Panc1 (cell line): ENCODE measurements around the gene CDK8. TPM values are rescaled to one million over a fixed set of nuclear protein-coding genes. Genes with fewer than 3 reads are reported as not detected.

Experiments used
- ATAC-seq: fragments of 200-7000 bp; cut with Tn5 transposase; 2 replicates; pipeline ENCODE4 v1.9.1; 2020; ENCODE audit warnings: mild to moderate bottlenecking, moderate library complexity
- Bru-seq: library from RNA; stranded (reverse); fragments of 400-500 nt; gene quantifications from one replicate; lab custom pipeline; 2021; lab: Mats Ljungman, UMichigan
- BruChase-seq, 2 experiments: library from RNA; stranded (reverse); fragments of 400-500 nt; gene quantifications; one replicate each; lab custom pipeline; 2021; lab: Mats Ljungman, UMichigan
- BruUV-seq: library from RNA; stranded (reverse); fragments of 400-500 nt; replicated peaks from 2 replicates; lab custom pipeline; 2021; lab: Mats Ljungman, UMichigan
- CTCF ChIA-PET: fragments of 300-600 bp; sonication (Branson Sonifier 250); formaldehyde crosslinking; loops from one replicate; lab custom pipeline; 2022; ENCODE audit warnings: antibody characterized with exemption; lab: Charles Lee
- POLR2A ChIA-PET: fragments of 300-600 bp; sonication (Branson Sonifier 250); formaldehyde crosslinking; loops from one replicate; lab custom pipeline; 2022; ENCODE audit warnings: antibody characterized with exemption; lab: Charles Lee
- DNase-seq: peaks from one replicate; pipeline ENCODE4 v3.0.0-alpha.2; 2010; ENCODE audit warnings: low read depth, low spot score
- H3K27ac ChIP-seq: 2 replicates; pipeline ENCODE4 v1.5.1; 2011; ENCODE audit warnings: mild to moderate bottlenecking, low read length, inconsistent platforms
- H3K27me3 ChIP-seq: fragments of 200-500 bp; sonication (Bioruptor generic); 2 replicates; pipeline ENCODE4 v1.6.0; 2014; ENCODE audit warnings: low read length, inconsistent platforms; ENCODE audit not compliant: control insufficient read depth, insufficient read depth
- H3K36me3 ChIP-seq: fragments of 200-500 bp; sonication (Bioruptor generic); 2 replicates; pipeline ENCODE4 v1.5.1; 2014; ENCODE audit warnings: inconsistent platforms, mild to moderate bottlenecking, low read length, moderate library complexity; ENCODE audit not compliant: control insufficient read depth, insufficient read depth
- H3K4me1 ChIP-seq: 2 replicates; pipeline ENCODE4 v1.5.1; 2011; ENCODE audit warnings: inconsistent platforms, mild to moderate bottlenecking, low read length, moderate library complexity; ENCODE audit not compliant: control insufficient read depth, insufficient read depth
- H3K4me3 ChIP-seq, 2 experiments: 2 replicates each; pipeline ENCODE4 v1.5.1; 2011 to 2012; ENCODE audit warnings: low read depth in 2 of 2, low read length in 2 of 2, mild to moderate bottlenecking in 2 of 2, inconsistent platforms in 1 of 2, moderate library complexity in 1 of 2
- H3K9me3 ChIP-seq: fragments of 200-500 bp; sonication (Bioruptor generic); 2 replicates; pipeline ENCODE4 v1.5.1; 2014; ENCODE audit warnings: low read depth, mild to moderate bottlenecking, inconsistent platforms, low read length, moderate library complexity; ENCODE audit not compliant: control insufficient read depth, insufficient read depth
- POLR2AphosphoS5 ChIP-seq: IDR thresholded peaks from 2 replicates; pipeline ENCODE4 v1.6.1; 2012; ENCODE audit warnings: mild to moderate bottlenecking, low read depth, low read length, moderate library complexity
- SIN3A ChIP-seq: IDR thresholded peaks from 2 replicates; pipeline ENCODE4 v1.6.1; 2012; ENCODE audit warnings: low read depth, mild to moderate bottlenecking, low read length, moderate library complexity, borderline replicate concordance; ENCODE audit not compliant: insufficient read depth
- TCF7L2 ChIP-seq: IDR thresholded peaks from 2 replicates; pipeline ENCODE4 v1.6.1; 2011; ENCODE audit warnings: mild to moderate bottlenecking, low read depth, low read length, inconsistent platforms
- in situ Hi-C: cut with HindIII; loops from 2 replicates; pipeline ENCODE4 v1.10.0; 2016; ENCODE audit warnings: low sequenced_read_pairs, low pct_unique_long_range_greater_than_20kb
- intact Hi-C: fragments of 100-400 bp; cut with micrococcal nuclease; formaldehyde crosslinking; loops from one replicate; pipeline ENCODE4 v1.10.0; 2022; ENCODE audit not compliant: unreplicated experiment
- long read RNA-seq: library from polyadenylated mRNA; unstranded; transcript quantifications from one replicate; pipeline ENCODE4 v2.0.0, GENCODE V29; 2021; ENCODE audit not compliant: unreplicated experiment
- polyA plus RNA-seq: library from polyadenylated mRNA; unstranded; fragments of >200 nt; gene quantifications from one replicate; pipeline ENCODE4 v1.2.1, GENCODE V29; 2012; ENCODE audit warnings: missing spikeins; ENCODE audit not compliant: insufficient read length
- total RNA-seq: library from RNA; stranded (reverse); gene quantifications from one replicate; pipeline ENCODE4 v1.2.1, GENCODE V29; 2021; ENCODE audit not compliant: unreplicated experiment
- TF ChIP-seq, protein P1 (sequence below): fragments of 450-650 bp; IDR thresholded peaks from 2 replicates; pipeline ENCODE4 v1.5.1; 2017; ENCODE audit warnings: mild to moderate bottlenecking
- TF ChIP-seq, protein P2 (sequence below), 2 experiments: IDR thresholded peaks; 2 replicates each; pipeline ENCODE4 v1.6.1; 2011 to 2012; ENCODE audit warnings: low read depth in 2 of 2, control low read depth in 1 of 2, low read length in 1 of 2, mild to moderate bottlenecking in 1 of 2, moderate library complexity in 1 of 2; ENCODE audit not compliant: insufficient read depth in 1 of 2

Gene CDK8
- total RNA-seq (14.9 TPM), Bru-seq, nascent RNA (percentile 79 among the genes with signal in this experiment), BruChase-seq, experiment 1, labeled RNA remaining after a 2-hour chase (percentile 69 among the genes with signal in this experiment), BruChase-seq, experiment 2, labeled RNA remaining after a 6-hour chase (percentile 65 among the genes with signal in this experiment)
- polyA plus RNA-seq: 10.8 TPM
- long read RNA-seq, transcript CDK8-201 (13 exons, 3,055 nt): major isoform, 21 of 43 reads
- long read RNA-seq, partial matches to known transcripts: 2 of 43 reads
- long read RNA-seq, other reads (novel, unspliced or antisense): 18 of 43 reads

DNA sequence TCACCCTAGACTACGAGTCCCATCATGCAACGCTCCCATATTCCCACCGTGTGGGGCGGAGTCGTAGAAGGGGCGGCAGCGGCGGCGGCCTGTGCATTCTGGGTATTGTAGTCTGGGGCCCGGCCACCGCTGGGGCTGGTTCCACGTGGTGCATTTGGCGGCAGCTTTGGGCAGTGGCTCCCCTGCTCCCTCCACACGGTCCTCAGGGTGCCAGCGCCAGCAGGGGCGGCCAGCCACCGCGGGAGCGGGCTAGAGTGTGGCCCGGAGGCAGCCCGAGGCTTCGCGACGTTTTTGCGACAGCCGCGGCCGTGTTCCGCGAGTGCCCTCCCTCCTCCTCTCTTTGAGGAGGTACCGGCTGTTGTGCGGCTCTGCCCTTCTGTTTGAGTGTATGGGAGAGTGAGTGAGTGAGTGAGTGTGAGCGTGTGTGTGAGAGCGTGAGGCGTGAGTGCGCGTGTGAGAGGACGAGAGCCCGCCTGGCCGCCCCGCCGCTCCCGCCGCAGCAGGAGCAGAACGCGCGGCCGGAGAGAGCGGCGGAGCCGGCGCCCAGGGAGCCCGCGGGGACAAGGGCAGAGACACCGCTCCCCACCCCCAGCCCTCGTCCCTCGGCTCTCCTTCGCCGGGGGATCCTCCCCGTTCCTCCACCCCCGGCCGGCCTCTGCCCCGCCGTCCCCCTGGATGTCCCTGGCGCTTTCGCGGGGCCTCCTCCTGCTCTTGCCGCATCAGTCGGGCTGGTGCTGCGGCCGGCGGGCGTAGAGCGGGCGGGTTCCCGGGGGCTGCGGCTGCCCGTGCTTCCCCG, at the start of gene CDK8:
Gene CDK8, plus strand, starts transcription at position 343 of the 796 bp plus-strand sequence. CDS start 513 bp downstream, outside the sequence.
- intact Hi-C loops: no loop called here
- POLR2A ChIA-PET: interaction anchor here (0.8 kb wide), 1 partner anchor 37 kb away, joined by 3 read pairs; no protein-coding TSS in a partner anchor

DNA sequence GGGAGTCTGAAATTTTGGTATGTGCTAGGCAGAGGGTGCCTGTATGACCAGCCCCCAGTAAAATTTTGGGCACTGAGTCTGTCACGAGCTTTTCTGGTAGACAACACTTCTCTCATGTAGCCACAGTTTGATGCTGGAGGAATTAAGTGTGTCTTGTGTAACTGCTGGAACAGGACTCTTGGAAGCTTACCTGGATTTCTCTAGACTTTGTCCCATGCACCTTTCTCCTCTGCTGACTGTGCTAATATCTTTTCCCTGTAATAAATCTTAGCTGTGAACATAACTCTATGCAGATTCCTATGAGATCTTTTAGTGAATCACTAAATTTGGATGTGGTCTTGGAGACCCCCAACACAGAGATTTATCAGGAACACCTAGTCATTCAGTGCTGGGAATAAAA, 45.6 kb upstream of the CDK8 start:
- no peak for TF ChIP-seq SIN3A
- TF ChIP-seq POLR2AphosphoS5: no peak
- TF ChIP-seq, protein P1, sequence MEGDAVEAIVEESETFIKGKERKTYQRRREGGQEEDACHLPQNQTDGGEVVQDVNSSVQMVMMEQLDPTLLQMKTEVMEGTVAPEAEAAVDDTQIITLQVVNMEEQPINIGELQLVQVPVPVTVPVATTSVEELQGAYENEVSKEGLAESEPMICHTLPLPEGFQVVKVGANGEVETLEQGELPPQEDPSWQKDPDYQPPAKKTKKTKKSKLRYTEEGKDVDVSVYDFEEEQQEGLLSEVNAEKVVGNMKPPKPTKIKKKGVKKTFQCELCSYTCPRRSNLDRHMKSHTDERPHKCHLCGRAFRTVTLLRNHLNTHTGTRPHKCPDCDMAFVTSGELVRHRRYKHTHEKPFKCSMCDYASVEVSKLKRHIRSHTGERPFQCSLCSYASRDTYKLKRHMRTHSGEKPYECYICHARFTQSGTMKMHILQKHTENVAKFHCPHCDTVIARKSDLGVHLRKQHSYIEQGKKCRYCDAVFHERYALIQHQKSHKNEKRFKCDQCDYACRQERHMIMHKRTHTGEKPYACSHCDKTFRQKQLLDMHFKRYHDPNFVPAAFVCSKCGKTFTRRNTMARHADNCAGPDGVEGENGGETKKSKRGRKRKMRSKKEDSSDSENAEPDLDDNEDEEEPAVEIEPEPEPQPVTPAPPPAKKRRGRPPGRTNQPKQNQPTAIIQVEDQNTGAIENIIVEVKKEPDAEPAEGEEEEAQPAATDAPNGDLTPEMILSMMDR: no peak
- no peak for TF ChIP-seq TCF7L2
- TF ChIP-seq, protein P2, sequence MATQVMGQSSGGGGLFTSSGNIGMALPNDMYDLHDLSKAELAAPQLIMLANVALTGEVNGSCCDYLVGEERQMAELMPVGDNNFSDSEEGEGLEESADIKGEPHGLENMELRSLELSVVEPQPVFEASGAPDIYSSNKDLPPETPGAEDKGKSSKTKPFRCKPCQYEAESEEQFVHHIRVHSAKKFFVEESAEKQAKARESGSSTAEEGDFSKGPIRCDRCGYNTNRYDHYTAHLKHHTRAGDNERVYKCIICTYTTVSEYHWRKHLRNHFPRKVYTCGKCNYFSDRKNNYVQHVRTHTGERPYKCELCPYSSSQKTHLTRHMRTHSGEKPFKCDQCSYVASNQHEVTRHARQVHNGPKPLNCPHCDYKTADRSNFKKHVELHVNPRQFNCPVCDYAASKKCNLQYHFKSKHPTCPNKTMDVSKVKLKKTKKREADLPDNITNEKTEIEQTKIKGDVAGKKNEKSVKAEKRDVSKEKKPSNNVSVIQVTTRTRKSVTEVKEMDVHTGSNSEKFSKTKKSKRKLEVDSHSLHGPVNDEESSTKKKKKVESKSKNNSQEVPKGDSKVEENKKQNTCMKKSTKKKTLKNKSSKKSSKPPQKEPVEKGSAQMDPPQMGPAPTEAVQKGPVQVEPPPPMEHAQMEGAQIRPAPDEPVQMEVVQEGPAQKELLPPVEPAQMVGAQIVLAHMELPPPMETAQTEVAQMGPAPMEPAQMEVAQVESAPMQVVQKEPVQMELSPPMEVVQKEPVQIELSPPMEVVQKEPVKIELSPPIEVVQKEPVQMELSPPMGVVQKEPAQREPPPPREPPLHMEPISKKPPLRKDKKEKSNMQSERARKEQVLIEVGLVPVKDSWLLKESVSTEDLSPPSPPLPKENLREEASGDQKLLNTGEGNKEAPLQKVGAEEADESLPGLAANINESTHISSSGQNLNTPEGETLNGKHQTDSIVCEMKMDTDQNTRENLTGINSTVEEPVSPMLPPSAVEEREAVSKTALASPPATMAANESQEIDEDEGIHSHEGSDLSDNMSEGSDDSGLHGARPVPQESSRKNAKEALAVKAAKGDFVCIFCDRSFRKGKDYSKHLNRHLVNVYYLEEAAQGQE (IDR thresholded peaks at IDR 0.05; ENCODE audit: insufficient read depth in 1 of 2, low read depth in 2 of 2, low read length in 1 of 2): no peak
- in situ Hi-C loops: no loop called here
- ChIA-PET CTCF (no interaction called here), POLR2A (no interaction called here)
- H3K9me3 ChIP-seq: no peaks in the 10 kb centered on the region
- peaks cover 10% of the 10 kb centered on the region for H3K36me3 ChIP-seq
- H3K4me3 ChIP-seq: no peak overlapping the region
- no TSS peak for BruUV-seq
- DNase-seq: no peak
- no peaks in the 10 kb centered on the region for H3K27me3 ChIP-seq
- no peak for ATAC-seq
- no peaks in the 10 kb centered on the region for H3K4me1 ChIP-seq
- H3K27ac ChIP-seq: no peak overlapping the region
- intact Hi-C loops: no loop called here

More for the DNA sequence above, at the start of gene CDK8:
- H3K36me3 ChIP-seq: no peaks in the 10 kb centered on the region; the same call in 1 of the 2 replicates
- TF ChIP-seq POLR2AphosphoS5 (peak; percentile 66), SIN3A (no peak), TCF7L2 (peak; percentile 53; the same call in 1 of the 2 replicates)
- ATAC-seq: peak; percentile 96
- DNase-seq: peak; percentile 22
- H3K27me3 ChIP-seq: no peaks in the 10 kb centered on the region
- CTCF ChIA-PET: interaction anchor here (0.6 kb wide), 2 partner anchors 457 to 680 kb away, joined by 3 to 4 read pairs; no protein-coding TSS in a partner anchor
- H3K4me1 ChIP-seq: peaks cover 5% of the 10 kb centered on the region; the same call in 1 of the 2 replicates
- no TSS peak for BruUV-seq
- no peaks in the 10 kb centered on the region for H3K9me3 ChIP-seq
- in situ Hi-C loops: no loop called here
- H3K4me3 ChIP-seq: peak within 1 kb of the TSS; percentile 63 to 83
- H3K27ac ChIP-seq: peak within 1 kb of the TSS; percentile 84
